IMR-90 (cell line): ENCODE measurements around the gene IL17C. TPM values are rescaled to one million over a fixed set of nuclear protein-coding genes. Genes with fewer than 3 reads are reported as not detected.

Source experiments
- ATAC-seq: fragments of 200-7000 bp; cut with Tn5 transposase; 2 replicates; pipeline ENCODE4 v1.9.1; 2020; ENCODE audit warnings: low read depth, mild to moderate bottlenecking, moderate library complexity
- BruUV-seq: library from RNA; stranded (reverse); fragments of 400-500 nt; replicated peaks from 2 replicates; lab custom pipeline; 2021; lab: Mats Ljungman, UMichigan
- CTCF ChIA-PET: fragments of 300-600 bp; formaldehyde crosslinking; extraction: SDS; loops from one replicate; lab custom pipeline; 2021; ENCODE audit warnings: antibody characterized with exemption; lab: Yijun Ruan, JAX
- POLR2A ChIA-PET: fragments of 300-600 bp; sonication (Branson Sonifier 250); formaldehyde crosslinking; loops from one replicate; lab custom pipeline; 2022; ENCODE audit warnings: antibody characterized with exemption; ENCODE audit not compliant: unreplicated experiment; lab: Charles Lee
- DNase-seq: peaks from one replicate; pipeline ENCODE4 v3.0.0; 2013
- H2AFZ ChIP-seq: replicated peaks from 2 replicates; pipeline ENCODE3; 2013; ENCODE audit warnings: low read length, mild to moderate bottlenecking; ENCODE audit not compliant: poor library complexity
- H2AK5ac ChIP-seq: 2 replicates; pipeline ENCODE4 v1.6.1; 2013; ENCODE audit warnings: low read depth, low read length, inconsistent platforms
- H2AK9ac ChIP-seq: replicated peaks from 2 replicates; pipeline ENCODE3; 2013; ENCODE audit warnings: mild to moderate bottlenecking, low read depth, low read length, moderate library complexity; ENCODE audit not compliant: poor library complexity
- H2BK120ac ChIP-seq: 2 replicates; pipeline ENCODE4 v1.6.1; 2013; ENCODE audit warnings: low read depth, low read length, inconsistent platforms
- H2BK15ac ChIP-seq: 3 replicates; pipeline ENCODE4 v1.6.1; 2013; ENCODE audit warnings: low read depth, low read length, inconsistent platforms
- H2BK20ac ChIP-seq: 2 replicates; pipeline ENCODE4 v1.6.1; 2013; ENCODE audit warnings: low read depth, mild to moderate bottlenecking, inconsistent platforms, low read length, moderate library complexity
- H2BK5ac ChIP-seq: 2 replicates; pipeline ENCODE4 v1.6.1; 2013; ENCODE audit warnings: mild to moderate bottlenecking, low read depth, low read length, inconsistent platforms; ENCODE audit not compliant: poor library complexity, severe bottlenecking
- H3K14ac ChIP-seq: replicated peaks from 2 replicates; pipeline ENCODE4 v1.6.1; 2013; ENCODE audit warnings: low read depth, low read length, inconsistent platforms
- H3K18ac ChIP-seq: 2 replicates; pipeline ENCODE4 v1.6.1; 2013; ENCODE audit warnings: low read depth, low read length, control low read depth
- H3K23ac ChIP-seq: 2 replicates; pipeline ENCODE4 v1.6.1; 2013; ENCODE audit warnings: low read depth, low read length, inconsistent platforms
- H3K27ac ChIP-seq: 2 replicates; pipeline ENCODE4 v1.5.1; 2013; ENCODE audit warnings: mild to moderate bottlenecking, control low read depth, low read length; ENCODE audit not compliant: insufficient read depth
- H3K27me3 ChIP-seq: 2 replicates; pipeline ENCODE4 v1.6.1; 2013; ENCODE audit warnings: low read length; ENCODE audit not compliant: control insufficient read depth, insufficient read depth
- H3K36me3 ChIP-seq: 2 replicates; pipeline ENCODE4 v1.6.1; 2013; ENCODE audit warnings: low read length, mixed read lengths; ENCODE audit not compliant: control insufficient read depth, insufficient read depth
- H3K4ac ChIP-seq: 2 replicates; pipeline ENCODE4 v1.6.1; 2013; ENCODE audit warnings: low read depth, low read length, inconsistent platforms
- H3K4me1 ChIP-seq: 2 replicates; pipeline ENCODE4 v1.6.1; 2013; ENCODE audit warnings: low read length, mixed read lengths; ENCODE audit not compliant: control insufficient read depth, insufficient read depth
- H3K4me2 ChIP-seq: 2 replicates; pipeline ENCODE4 v1.6.1; 2013; ENCODE audit warnings: low read depth, mild to moderate bottlenecking, control low read depth, low read length, moderate library complexity
- H3K4me3 ChIP-seq: 2 replicates; pipeline ENCODE4 v1.5.1; 2013; ENCODE audit warnings: low read depth, mild to moderate bottlenecking, control low read depth, low read length, moderate library complexity; ENCODE audit not compliant: insufficient read depth
- H3K56ac ChIP-seq: 2 replicates; pipeline ENCODE4 v1.6.1; 2013; ENCODE audit warnings: low read length, inconsistent platforms; ENCODE audit not compliant: insufficient read depth; ENCODE audit errors: extremely low read depth
- H3K79me1 ChIP-seq, 2 experiments: 2 replicates each; pipeline ENCODE4 v1.6.1; 2013; ENCODE audit warnings: low read length in 2 of 2, inconsistent platforms in 1 of 2, low read depth in 1 of 2
- H3K9ac ChIP-seq: 2 replicates; pipeline ENCODE4 v1.6.1; 2013; ENCODE audit warnings: low read depth, low read length, control low read depth
- H3K9me1 ChIP-seq: 2 replicates; pipeline ENCODE4 v1.6.1; 2013; ENCODE audit warnings: low read length, inconsistent platforms; ENCODE audit not compliant: insufficient read depth
- H3K9me3 ChIP-seq: 2 replicates; pipeline ENCODE4 v1.6.1; 2013; ENCODE audit warnings: low read length; ENCODE audit not compliant: control insufficient read depth, insufficient read depth
- H4K20me1 ChIP-seq: 2 replicates; pipeline ENCODE4 v1.6.1; 2013; ENCODE audit warnings: low read length, inconsistent platforms; ENCODE audit not compliant: insufficient read depth
- H4K5ac ChIP-seq: 2 replicates; pipeline ENCODE4 v1.6.1; 2013; ENCODE audit warnings: mild to moderate bottlenecking, low read depth, low read length, control low read depth
- H4K8ac ChIP-seq, 2 experiments: 2 replicates each; pipeline ENCODE4 v1.6.1; 2013; ENCODE audit warnings: low read depth in 2 of 2, low read length in 2 of 2, control low read depth in 1 of 2, inconsistent platforms in 1 of 2
- H4K91ac ChIP-seq: 2 replicates; pipeline ENCODE4 v1.6.1; 2013; ENCODE audit warnings: low read depth, low read length, inconsistent platforms; ENCODE audit not compliant: insufficient read depth
- CHD1 ChIP-seq: IDR thresholded peaks from 2 replicates; pipeline ENCODE4 v1.6.1; 2012; ENCODE audit warnings: low read depth, low read length, improper control_type of control experiment
- NFE2L2 ChIP-seq: fragments of 150-350 bp; IDR thresholded peaks from 2 replicates; pipeline ENCODE4 v1.6.1; 2016; ENCODE audit warnings: low read depth, mild to moderate bottlenecking, low read length
- RAD21 ChIP-seq: IDR thresholded peaks from 2 replicates; pipeline ENCODE4 v1.6.1; 2012; ENCODE audit warnings: low read length, improper control_type of control experiment
- WGBS, 2 experiments: methylation state at CpG; one replicate each; pipeline versions ENCODE4 v1.1.5 to v1.1.7; 2013; ENCODE audit warnings: missing lambda C conversion rate in 2 of 2; ENCODE audit not compliant: insufficient read length in 1 of 2; ENCODE audit errors: extremely low coverage in 2 of 2; 5-methylcytosine and 5-hydroxymethylcytosine counted together
- dilution Hi-C: fragments of 300-500 bp; cut with HindIII; formaldehyde crosslinking; loops from one replicate; pipeline ENCODE4 v1.14.3; 2018; ENCODE audit warnings: low sequenced_read_pairs; ENCODE audit not compliant: unreplicated experiment
- in situ Hi-C: fragments of 300-500 bp; cut with MboI; formaldehyde crosslinking; loops from 3 replicates; pipeline ENCODE4 v1.14.3; 2019; ENCODE audit warnings: low sequenced_read_pairs, inconsistent platforms, mixed read lengths
- intact Hi-C: fragments of 100-400 bp; cut with micrococcal nuclease; formaldehyde crosslinking; loops from 2 replicates; pipeline ENCODE4 v1.10.0; 2022
- polyA plus RNA-seq, 3 experiments: library from polyadenylated mRNA; depleted of rRNA; stranded (reverse); fragments of >200 nt; gene quantifications; 2 replicates each; pipeline ENCODE4 v1.2.3, GENCODE V29; 2012; ENCODE audit warnings: low replicate concordance in 1 of 3
- total RNA-seq: library from RNA; depleted of rRNA; stranded (reverse); fragments of >200 nt; gene quantifications from 2 replicates; pipeline ENCODE4 v1.2.3, GENCODE V29; 2012
- TF ChIP-seq, protein P1 (sequence below): conservative IDR thresholded peaks from 2 replicates; pipeline ENCODE4 v1.5.1; 2012; ENCODE audit warnings: mild to moderate bottlenecking, low read depth, low read length, improper control_type of control experiment

The IL17C gene
- total and polyA plus RNA-seq, 2 of the 4 experiments (the other 2 are of a cell fraction): 0.09 TPM; not detected in 1

DNA sequence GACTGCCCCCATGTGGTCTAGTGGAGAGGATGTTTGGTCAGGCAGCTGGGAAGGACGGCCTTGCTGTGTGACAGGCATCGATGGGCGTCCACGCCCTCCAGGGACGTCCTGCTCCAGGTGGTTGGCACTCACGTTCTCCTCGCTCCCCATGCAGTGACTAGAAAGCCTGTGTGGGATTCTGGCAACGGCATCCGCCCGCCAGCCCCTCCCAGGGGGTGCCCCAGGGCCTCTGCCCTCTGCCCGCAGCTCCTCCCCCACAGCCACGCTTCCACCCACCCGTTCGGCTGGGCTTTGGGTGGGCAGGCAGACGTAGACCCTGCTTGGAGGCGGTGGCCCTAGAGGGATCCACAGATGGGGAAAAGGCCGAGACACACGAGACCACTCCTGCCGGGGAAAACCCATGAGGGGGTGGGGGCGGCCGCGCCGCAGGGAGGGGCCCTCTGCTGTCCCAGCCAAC, 4.7 kb upstream of the IL17C start:
- H3K56ac ChIP-seq: no peak overlapping the region
- no peak overlapping the region for H3K4ac ChIP-seq
- BruUV-seq: no TSS peak
- no peak overlapping the region for H4K5ac ChIP-seq
- no peak overlapping the region for H3K18ac ChIP-seq
- ChIA-PET CTCF (no interaction called here), POLR2A (no interaction called here)
- H3K4me2 ChIP-seq: no peak overlapping the region
- in situ Hi-C loops (no loop called here), intact Hi-C loops (no loop called here), dilution Hi-C loops (no loop called here)
- H2BK20ac ChIP-seq: no peak overlapping the region
- no peak overlapping the region for H4K8ac ChIP-seq
- no peaks in the 10 kb centered on the region for H3K79me1 ChIP-seq
- H2BK5ac ChIP-seq: no peak overlapping the region
- H3K9me3 ChIP-seq: no peaks in the 10 kb centered on the region
- H4K91ac ChIP-seq: no peak overlapping the region
- H3K9me1 ChIP-seq: peaks cover 2% of the 10 kb centered on the region; the same call in 1 of the 2 replicates
- no peak overlapping the region; the same call in 1 of the 2 replicates for H2AK5ac ChIP-seq
- H3K4me3 ChIP-seq: no peak overlapping the region
- H3K9ac ChIP-seq: no peak overlapping the region
- no peak overlapping the region for H2BK120ac ChIP-seq
- ATAC-seq: no peak
- no peak overlapping the region for H3K14ac ChIP-seq
- H3K36me3 ChIP-seq: peaks cover 35% of the 10 kb centered on the region
- H3K27ac ChIP-seq: no peak overlapping the region
- H2AFZ ChIP-seq: no peak overlapping the region
- peaks cover 5% of the 10 kb centered on the region; the same call in 1 of the 2 replicates for H4K20me1 ChIP-seq
- no peak overlapping the region for H2AK9ac ChIP-seq
- no peak overlapping the region for H2BK15ac ChIP-seq
- peak; percentile 13 for DNase-seq
- peaks cover 11% of the 10 kb centered on the region for H3K4me1 ChIP-seq
- TF ChIP-seq, protein P1, sequence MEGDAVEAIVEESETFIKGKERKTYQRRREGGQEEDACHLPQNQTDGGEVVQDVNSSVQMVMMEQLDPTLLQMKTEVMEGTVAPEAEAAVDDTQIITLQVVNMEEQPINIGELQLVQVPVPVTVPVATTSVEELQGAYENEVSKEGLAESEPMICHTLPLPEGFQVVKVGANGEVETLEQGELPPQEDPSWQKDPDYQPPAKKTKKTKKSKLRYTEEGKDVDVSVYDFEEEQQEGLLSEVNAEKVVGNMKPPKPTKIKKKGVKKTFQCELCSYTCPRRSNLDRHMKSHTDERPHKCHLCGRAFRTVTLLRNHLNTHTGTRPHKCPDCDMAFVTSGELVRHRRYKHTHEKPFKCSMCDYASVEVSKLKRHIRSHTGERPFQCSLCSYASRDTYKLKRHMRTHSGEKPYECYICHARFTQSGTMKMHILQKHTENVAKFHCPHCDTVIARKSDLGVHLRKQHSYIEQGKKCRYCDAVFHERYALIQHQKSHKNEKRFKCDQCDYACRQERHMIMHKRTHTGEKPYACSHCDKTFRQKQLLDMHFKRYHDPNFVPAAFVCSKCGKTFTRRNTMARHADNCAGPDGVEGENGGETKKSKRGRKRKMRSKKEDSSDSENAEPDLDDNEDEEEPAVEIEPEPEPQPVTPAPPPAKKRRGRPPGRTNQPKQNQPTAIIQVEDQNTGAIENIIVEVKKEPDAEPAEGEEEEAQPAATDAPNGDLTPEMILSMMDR: peak; percentile 30
- TF ChIP-seq RAD21: peak; percentile 22; the same call in 1 of the 2 replicates
- no peak for TF ChIP-seq NFE2L2
- no peak for TF ChIP-seq CHD1
- 78% methylated on average over 11 of the region's 23 CpGs; no CpG with 5 or more reads in 1 of the 2 experiments for WGBS, 2 experiments
- H3K27me3 ChIP-seq: peaks cover 9% of the 10 kb centered on the region
- H3K23ac ChIP-seq: no peak overlapping the region
